OCI-LY7 (cell line): ENCODE data around the gene CD3G. TPM values are rescaled to one million over a fixed set of nuclear protein-coding genes. Genes with fewer than 3 reads are reported as not detected.

Experiments
- BruUV-seq: library from RNA; stranded (reverse); fragments of 400-500 nt; replicated peaks from 2 replicates; lab custom pipeline; 2021; lab: Mats Ljungman, UMichigan
- CTCF ChIA-PET: fragments of 300-600 bp; sonication (Branson Sonifier 250); formaldehyde crosslinking; loops from one replicate; lab custom pipeline; 2022; ENCODE audit warnings: antibody characterized with exemption; ENCODE audit not compliant: unreplicated experiment; lab: Charles Lee
- POLR2A ChIA-PET: fragments of 300-600 bp; sonication (Branson Sonifier 250); formaldehyde crosslinking; loops from one replicate; lab custom pipeline; 2022; ENCODE audit warnings: antibody characterized with exemption; lab: Charles Lee
- DNase-seq: peaks from one replicate; pipeline ENCODE4 v3.0.0-alpha.2; 2015; ENCODE audit warnings: low spot score
- H2AFZ ChIP-seq: fragments of 200-600 bp; sonication (generic), shearing (Covaris generic); 2 replicates; pipeline ENCODE4 v1.6.1; 2014; ENCODE audit warnings: mild to moderate bottlenecking, antibody characterized with exemption, low read length, moderate library complexity
- H3K27ac ChIP-seq: fragments of 200-600 bp; sonication (generic); 2 replicates; pipeline ENCODE4 v1.5.1; 2014; ENCODE audit warnings: mixed run types, low read depth, mild to moderate bottlenecking, moderate library complexity, low read length, inconsistent platforms; ENCODE audit not compliant: poor library complexity, severe bottlenecking
- H3K36me3 ChIP-seq: fragments of 200-600 bp; sonication (generic); 2 replicates; pipeline ENCODE4 v1.6.1; 2014; ENCODE audit warnings: mild to moderate bottlenecking, antibody characterized with exemption, low read length, moderate library complexity, mixed read lengths; ENCODE audit not compliant: insufficient read depth
- H3K4me1 ChIP-seq: fragments of 200-600 bp; sonication (generic); 2 replicates; pipeline ENCODE4 v1.5.1; 2014; ENCODE audit warnings: mild to moderate bottlenecking, low read length; ENCODE audit not compliant: insufficient read depth, poor library complexity, severe bottlenecking
- H3K4me2 ChIP-seq: fragments of 200-600 bp; sonication (generic); 2 replicates; pipeline ENCODE4 v1.6.1; 2014; ENCODE audit warnings: mild to moderate bottlenecking, low read length
- H3K4me3 ChIP-seq: fragments of 200-600 bp; sonication (generic); 2 replicates; pipeline ENCODE4 v1.5.1; 2014; ENCODE audit warnings: mild to moderate bottlenecking, low read depth, low read length; ENCODE audit not compliant: poor library complexity, severe bottlenecking
- H3K79me2 ChIP-seq: fragments of 200-600 bp; sonication (generic); 2 replicates; pipeline ENCODE4 v1.6.1; 2016; ENCODE audit warnings: low read depth, mild to moderate bottlenecking, low read length, moderate library complexity, mixed read lengths; ENCODE audit not compliant: insufficient read depth
- H3K9me2 ChIP-seq: fragments of 200-600 bp; sonication (generic); 2 replicates; pipeline ENCODE4 v1.6.1; 2016; ENCODE audit warnings: mild to moderate bottlenecking, low read length, mixed read lengths; ENCODE audit not compliant: insufficient read depth
- H3K9me3 ChIP-seq: fragments of 200-600 bp; sonication (generic); 2 replicates; pipeline ENCODE4 v1.6.1; 2014; ENCODE audit warnings: mild to moderate bottlenecking, mixed run types, low read length, mixed read lengths
- H4K20me1 ChIP-seq: fragments of 200-600 bp; sonication (generic); 2 replicates; pipeline ENCODE4 v1.6.1; 2014; ENCODE audit warnings: mild to moderate bottlenecking, antibody characterized with exemption, low read length, moderate library complexity, mixed read lengths; ENCODE audit not compliant: insufficient read depth
- CTCF ChIP-seq: fragments of 200-600 bp; sonication (generic); conservative IDR thresholded peaks from 2 replicates; pipeline ENCODE4 v1.5.1; 2014; ENCODE audit warnings: mild to moderate bottlenecking, antibody characterized with exemption, low read length, moderate library complexity, mixed read lengths
- EZH2phosphoT487 ChIP-seq: fragments of 200-600 bp; sonication (generic); IDR thresholded peaks from 2 replicates; pipeline ENCODE4 v1.6.1; 2018; ENCODE audit warnings: low read depth, borderline replicate concordance, mild to moderate bottlenecking, mixed run types, antibody characterized with exemption, low read length, moderate library complexity, mixed read lengths
- intact Hi-C: fragments of 100-400 bp; cut with micrococcal nuclease; formaldehyde crosslinking; loops from one replicate; pipeline ENCODE4 v1.10.0; 2022; ENCODE audit not compliant: unreplicated experiment
- total RNA-seq, 2 experiments: library from RNA; depleted of rRNA in 1 of 2; stranded (reverse); fragments of >200 nt in 1 of 2; shearing (Covaris generic) in 1 of 2; gene quantifications; 2 replicates each; pipeline ENCODE4 v1.2.3, GENCODE V29; 2014 to 2022

The CD3G gene
- total RNA-seq, 2 experiments from 2014 or later = not detected

- no peaks in the 10 kb centered on the region for H4K20me1 ChIP-seq
- H3K36me3 ChIP-seq = no peaks in the 10 kb centered on the region
- H3K9me2 ChIP-seq = no peaks in the 10 kb centered on the region
- no TSS peak for BruUV-seq
- no peak overlapping the region for H2AFZ ChIP-seq
- ChIA-PET POLR2A (no interaction called here), CTCF (no interaction called here)
- no peak overlapping the region for H3K27ac ChIP-seq
- DNase-seq = no peak
- intact Hi-C loops = no loop called here
- H3K79me2 ChIP-seq = no peaks in the 10 kb centered on the region
- H3K4me2 ChIP-seq = no peak overlapping the region
- H3K9me3 ChIP-seq = no peaks in the 10 kb centered on the region
- peaks cover 43% of the 10 kb centered on the region for H3K4me1 ChIP-seq
- TF ChIP-seq CTCF (no peak), EZH2phosphoT487 (no peak)
- H3K4me3 ChIP-seq = no peak overlapping the region
Observed at GRCh38 chr11:118341261-118341660, 2.9 kb upstream of the CD3G start.

DNA sequence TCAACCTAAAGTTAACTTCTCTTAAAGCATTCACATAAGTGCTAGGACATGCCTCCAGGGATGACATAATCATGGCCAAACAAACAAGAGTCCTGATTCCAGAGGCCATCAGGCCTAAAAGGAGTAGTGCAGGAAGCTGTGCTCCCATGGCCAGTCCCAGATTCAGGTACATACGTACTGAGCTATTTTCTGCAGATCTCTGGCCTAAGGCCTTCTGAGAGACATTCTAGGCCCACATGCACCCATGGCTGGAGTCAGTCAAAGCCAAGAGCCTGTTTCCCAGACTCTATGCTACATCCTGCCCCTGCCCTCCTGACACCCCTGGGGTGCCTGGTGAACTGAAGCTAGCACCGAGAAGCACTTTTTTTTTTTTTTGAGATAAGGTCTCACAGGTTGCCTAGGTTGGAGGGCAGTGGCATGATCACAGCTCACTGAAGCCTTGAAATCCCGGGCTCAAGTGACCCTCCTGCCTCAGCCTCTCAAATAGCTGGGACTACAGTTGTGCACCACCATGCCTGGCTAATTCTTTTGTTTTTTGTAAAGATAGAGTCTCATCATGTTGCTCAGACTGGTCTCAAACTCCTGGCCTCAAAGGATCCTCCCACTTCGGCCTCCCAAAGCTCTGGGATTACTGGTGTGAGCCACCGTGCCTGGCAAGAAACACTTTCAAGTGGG is 2.2 kb upstream of the CD3G start:
- Histone ChIP-seq H3K79me2 (no peaks in the 10 kb centered on the region), H4K20me1 (no peaks in the 10 kb centered on the region), H3K4me2 (no peak overlapping the region), H2AFZ (no peak overlapping the region), H3K4me3 (no peak overlapping the region), H3K36me3 (no peaks in the 10 kb centered on the region), H3K4me1 (peaks cover 43% of the 10 kb centered on the region), H3K9me2 (no peaks in the 10 kb centered on the region), H3K27ac (no peak overlapping the region), H3K9me3 (no peaks in the 10 kb centered on the region)
- DNase-seq = no peak
- intact Hi-C loops = no loop called here
- no peak for TF ChIP-seq EZH2phosphoT487
- no peak for TF ChIP-seq CTCF
- ChIA-PET CTCF (no interaction called here), POLR2A (interaction anchor here (0.7 to 1.2 kb wide), 2 partner anchors 31 to 41 kb away, joined by 3 to 4 read pairs; no protein-coding TSS in a partner anchor)
- BruUV-seq = no TSS peak

- Histone ChIP-seq H3K9me2 (no peaks in the 10 kb centered on the region), H3K4me2 (no peak within 1 kb of the TSS), H2AFZ (no peak within 1 kb of the TSS), H3K27ac (no peak within 1 kb of the TSS), H3K9me3 (no peaks in the 10 kb centered on the region), H4K20me1 (no peaks in the 10 kb centered on the region), H3K79me2 (no peaks in the 10 kb centered on the region), H3K4me3 (no peak within 1 kb of the TSS), H3K4me1 (peaks cover 43% of the 10 kb centered on the region), H3K36me3 (no peaks in the 10 kb centered on the region)
- POLR2A ChIA-PET = interaction anchor here (0.5 to 1.2 kb wide), 2 partner anchors 41 to 270 kb away, joined by 3 to 4 read pairs; no protein-coding TSS in a partner anchor
- intact Hi-C loops = no loop called here
- TF ChIP-seq CTCF (no peak), EZH2phosphoT487 (no peak)
- CTCF ChIA-PET = no interaction called here
- no peak for DNase-seq
- BruUV-seq = no TSS peak
Observed at GRCh38 chr11:118342503-118343161, 1.5 kb upstream of the CD3G start, which contains the start of gene CD3D. Gene CD3D, minus strand, starts transcription at chr11:118342705. Its CDS starts 98 bp downstream, at chr11:118342607.
